Measurements from ENCODE around the gene IMP4.

Gene IMP4

GRCh38 chr2:130302164-130302886 is 40.4 kb upstream of the IMP4 start:
- H3K27ac ChIP-seq (ENCODE audit: low read depth, low read length): no peak overlapping the region
- no peaks in the 10 kb centered on the region for H3K9me3 ChIP-seq (ENCODE audit: insufficient read depth, low read length)
- H3K4me2 ChIP-seq (ENCODE audit: low read depth, low read length, poor library complexity, severe bottlenecking): no peak overlapping the region
- H3K9ac ChIP-seq (ENCODE audit: low read length): no peak overlapping the region
- H3K79me2 ChIP-seq (ENCODE audit: insufficient read depth, low read length): no peaks in the 10 kb centered on the region
- no peak for TF ChIP-seq CTCF (IDR thresholded peaks at IDR 0.05; ENCODE audit: insufficient read depth, low read length, poor library complexity, severe bottlenecking)
- TF ChIP-seq EZH2phosphoT487 (conservative IDR thresholded peaks at IDR 0.05; ENCODE audit: low read length): no peak
- no peaks in the 10 kb centered on the region for H4K20me1 ChIP-seq (ENCODE audit: low read depth, low read length)
- no peak overlapping the region for H3K4me3 ChIP-seq (ENCODE audit: insufficient read depth, low read length, poor library complexity, severe bottlenecking)
- H3K36me3 ChIP-seq (ENCODE audit: low read length): no peaks in the 10 kb centered on the region
- H3F3A ChIP-seq (ENCODE audit: insufficient read depth): no peaks in the 10 kb centered on the region
- no peak overlapping the region for H2AFZ ChIP-seq (ENCODE audit: low read depth, low read length, severe bottlenecking)
- H3K27me3 ChIP-seq (ENCODE audit: low read length): no peaks in the 10 kb centered on the region
- no peaks in the 10 kb centered on the region for H3K9me2 ChIP-seq (replicated peaks; ENCODE audit: insufficient read depth, low read length)

GRCh38 chr2:130303169-130303568 is 39.5 kb upstream of the IMP4 start:
- Histone ChIP-seq H3K27ac (ENCODE audit: low read depth, low read length) (no peak overlapping the region), H3K27me3 (ENCODE audit: low read length) (no peaks in the 10 kb centered on the region), H3K36me3 (ENCODE audit: low read length) (no peaks in the 10 kb centered on the region), H2AFZ (ENCODE audit: low read depth, low read length, severe bottlenecking) (no peak overlapping the region), H3K4me3 (ENCODE audit: insufficient read depth, low read length, poor library complexity, severe bottlenecking) (no peak overlapping the region), H3K9me2 (replicated peaks; ENCODE audit: insufficient read depth, low read length) (no peaks in the 10 kb centered on the region), H3K9me3 (ENCODE audit: insufficient read depth, low read length) (no peaks in the 10 kb centered on the region), H3F3A (ENCODE audit: insufficient read depth) (no peaks in the 10 kb centered on the region), H3K79me2 (ENCODE audit: insufficient read depth, low read length) (no peaks in the 10 kb centered on the region), H3K9ac (ENCODE audit: low read length) (no peak overlapping the region), H4K20me1 (ENCODE audit: low read depth, low read length) (no peaks in the 10 kb centered on the region), H3K4me2 (ENCODE audit: low read depth, low read length, poor library complexity, severe bottlenecking) (no peak overlapping the region)
- TF ChIP-seq EZH2phosphoT487 (conservative IDR thresholded peaks at IDR 0.05; ENCODE audit: low read length) (no peak), CTCF (IDR thresholded peaks at IDR 0.05; ENCODE audit: insufficient read depth, low read length, poor library complexity, severe bottlenecking) (no peak)

- H3K79me2 ChIP-seq (ENCODE audit: insufficient read depth, low read length): no peaks in the 10 kb centered on the region
- no peaks in the 10 kb centered on the region for H3K27me3 ChIP-seq (ENCODE audit: low read length)
- TF ChIP-seq CTCF (IDR thresholded peaks at IDR 0.05; ENCODE audit: insufficient read depth, low read length, poor library complexity, severe bottlenecking) (no peak), EZH2phosphoT487 (conservative IDR thresholded peaks at IDR 0.05; ENCODE audit: low read length) (no peak)
- no peak overlapping the region for H3K4me3 ChIP-seq (ENCODE audit: insufficient read depth, low read length, poor library complexity, severe bottlenecking)
- H3K27ac ChIP-seq (ENCODE audit: low read depth, low read length): no peak overlapping the region
- no peaks in the 10 kb centered on the region for H3F3A ChIP-seq (ENCODE audit: insufficient read depth)
- no peaks in the 10 kb centered on the region for H4K20me1 ChIP-seq (ENCODE audit: low read depth, low read length)
- H3K9me3 ChIP-seq (ENCODE audit: insufficient read depth, low read length): no peaks in the 10 kb centered on the region
- no peak overlapping the region for H3K4me2 ChIP-seq (ENCODE audit: low read depth, low read length, poor library complexity, severe bottlenecking)
- no peak overlapping the region for H3K9ac ChIP-seq (ENCODE audit: low read length)
- H3K36me3 ChIP-seq (ENCODE audit: low read length): no peaks in the 10 kb centered on the region
- no peaks in the 10 kb centered on the region for H3K9me2 ChIP-seq (replicated peaks; ENCODE audit: insufficient read depth, low read length)
- no peak overlapping the region for H2AFZ ChIP-seq (ENCODE audit: low read depth, low read length, severe bottlenecking)
Observed at GRCh38 chr2:130304726-130305125, 38.0 kb upstream of the IMP4 start.

All from SU-DHL-6 (cell line).